Measurements from ENCODE around the gene PLEK.
"Not testable (repeated sequence)": the region's sequence is repeated elsewhere in the genome, so short reads cannot be mapped to it uniquely, and the experiment has no call there.

The PLEK gene

DNA sequence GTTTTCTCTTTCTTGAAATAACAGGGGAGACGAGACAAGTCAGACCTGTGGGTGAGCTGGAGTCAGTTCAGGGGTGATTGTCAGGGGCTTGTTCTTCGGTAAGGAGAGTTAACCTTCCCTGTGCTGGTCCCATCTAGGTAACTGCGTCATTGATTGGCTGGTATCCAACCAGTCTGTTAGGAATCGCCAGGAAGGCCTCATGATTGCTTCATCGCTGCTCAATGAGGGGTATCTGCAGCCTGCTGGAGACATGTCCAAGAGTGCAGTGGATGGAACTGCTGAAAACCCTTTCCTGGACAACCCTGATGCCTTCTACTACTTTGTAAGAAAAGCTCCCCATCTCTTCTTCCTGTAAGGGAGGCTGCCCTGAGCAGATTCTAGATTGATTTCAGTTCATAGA, 21.3 kb downstream of the PLEK start:
- no peak for DNase-seq

DNA sequence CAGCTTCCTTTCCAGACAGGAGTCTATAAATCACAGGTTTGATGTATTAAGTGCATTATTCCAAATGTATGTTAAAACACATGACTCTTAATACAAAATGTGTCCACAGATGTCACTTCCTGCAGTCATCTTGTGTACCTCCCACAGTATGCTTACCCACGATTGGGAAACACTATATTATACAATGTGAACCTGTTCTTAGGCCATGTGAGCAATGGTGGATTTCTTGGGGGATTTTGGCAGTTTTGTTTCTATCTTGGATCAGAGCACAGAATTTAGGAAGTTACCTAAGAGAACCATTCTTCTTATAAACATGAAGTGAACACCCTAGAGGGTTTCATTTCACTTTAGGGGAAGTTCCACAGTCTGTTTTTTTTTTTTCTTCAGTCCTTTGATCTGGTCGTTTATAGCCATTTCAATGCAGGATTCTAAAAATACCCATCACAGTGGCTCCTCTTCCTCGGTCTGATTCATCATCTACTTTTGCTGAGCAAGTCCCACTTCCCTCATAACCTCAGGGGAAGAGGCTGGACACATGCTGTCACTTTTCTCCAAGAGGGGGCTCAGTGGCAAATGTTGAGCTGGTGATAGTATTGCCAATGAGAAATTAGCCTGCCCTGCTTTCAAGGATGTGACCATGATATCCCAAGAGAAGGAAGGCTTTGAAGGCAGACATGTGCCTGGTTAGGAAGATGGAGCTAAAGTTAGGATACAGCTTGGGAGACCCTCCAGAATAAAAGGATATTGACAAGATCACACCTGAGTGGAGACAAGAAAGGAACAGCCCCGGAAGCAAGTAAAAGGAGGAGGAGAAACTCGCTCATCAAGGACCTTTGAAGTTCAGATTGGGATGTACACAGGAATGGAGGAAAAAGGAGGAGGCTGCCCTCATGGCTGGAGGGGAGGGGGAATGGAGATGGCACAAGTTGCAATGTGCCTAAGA, 22.6 kb downstream of the PLEK start:
- no peak for DNase-seq

DNA sequence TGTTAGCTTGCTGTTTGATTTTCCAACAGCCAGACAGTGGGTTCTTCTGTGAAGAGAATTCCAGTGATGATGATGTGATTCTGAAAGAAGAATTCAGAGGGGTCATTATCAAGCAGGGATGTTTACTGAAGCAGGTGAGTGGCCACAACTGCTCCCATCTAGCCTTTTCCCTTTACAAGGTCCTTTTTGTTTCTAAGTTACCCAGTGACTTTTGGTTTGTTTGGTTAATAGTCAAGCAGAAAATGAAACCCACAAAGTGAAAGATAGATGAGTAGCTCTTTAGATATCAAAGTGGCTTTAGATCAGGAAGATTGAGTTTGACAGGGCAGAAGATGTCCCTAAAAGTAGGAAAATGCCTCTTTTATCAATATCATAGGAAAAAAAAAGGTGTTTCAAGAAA, 23.3 kb downstream of the PLEK start:
- no peak for DNase-seq

DNA sequence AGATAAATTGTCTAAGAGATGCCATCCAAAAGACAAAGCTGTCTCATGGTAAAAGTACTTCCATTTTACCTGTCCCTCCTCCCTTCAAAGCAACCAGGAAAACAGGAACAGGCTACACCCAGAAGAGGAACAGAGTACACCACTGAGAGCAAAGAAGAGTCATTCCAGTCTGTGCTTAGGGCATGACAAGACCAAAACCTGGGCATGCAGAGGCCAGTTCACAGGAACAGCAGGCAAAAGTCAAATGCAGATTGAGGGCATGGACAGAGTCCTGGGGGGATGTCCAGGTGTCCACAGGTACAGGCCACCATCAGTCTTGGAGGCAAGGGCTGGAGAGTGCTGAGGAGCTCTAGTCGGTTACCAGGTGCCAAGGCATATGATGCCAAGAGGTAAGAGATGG, 23.7 kb downstream of the PLEK start:
- no peak for DNase-seq

DNA sequence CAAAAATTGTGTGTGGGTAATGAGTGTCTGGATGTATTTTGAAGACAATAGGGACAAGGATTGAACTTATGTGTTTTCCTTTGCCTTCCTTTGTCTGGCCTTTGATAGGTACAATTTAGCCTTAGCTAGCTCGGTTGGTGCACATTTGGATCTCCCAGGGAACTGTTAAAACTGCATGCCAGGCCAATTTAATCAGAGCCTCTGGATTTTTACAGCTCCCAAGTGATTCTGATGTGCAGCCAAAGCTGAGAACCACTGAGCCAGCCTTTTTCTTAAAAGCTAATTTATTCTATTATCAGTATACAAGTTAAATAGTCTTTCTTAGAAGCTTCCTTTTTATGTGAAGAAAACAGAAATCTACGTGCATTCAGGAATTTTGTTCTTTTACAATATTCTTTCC, 25.0 kb downstream of the PLEK start:
- no peak for DNase-seq

DNA sequence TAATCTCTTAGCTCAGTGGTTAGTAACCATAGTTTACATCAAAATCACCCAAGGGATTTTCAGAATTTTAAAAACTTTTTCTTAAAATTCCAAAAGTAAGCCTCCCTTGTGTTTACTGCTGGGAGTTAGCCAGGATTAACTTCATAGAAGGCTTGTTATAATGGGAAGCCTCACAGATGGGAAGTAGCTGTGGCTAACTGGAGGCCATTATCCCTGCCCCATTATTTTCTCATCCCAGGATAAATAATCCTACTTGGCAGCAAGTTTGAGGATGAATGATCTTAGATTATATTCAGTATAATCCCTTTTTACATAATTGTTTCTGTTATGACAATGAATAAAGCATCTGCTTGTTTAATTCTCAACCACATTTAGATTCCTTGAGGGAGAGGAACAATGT, 25.5 kb downstream of the PLEK start:
- DNase-seq: no peak

DNA sequence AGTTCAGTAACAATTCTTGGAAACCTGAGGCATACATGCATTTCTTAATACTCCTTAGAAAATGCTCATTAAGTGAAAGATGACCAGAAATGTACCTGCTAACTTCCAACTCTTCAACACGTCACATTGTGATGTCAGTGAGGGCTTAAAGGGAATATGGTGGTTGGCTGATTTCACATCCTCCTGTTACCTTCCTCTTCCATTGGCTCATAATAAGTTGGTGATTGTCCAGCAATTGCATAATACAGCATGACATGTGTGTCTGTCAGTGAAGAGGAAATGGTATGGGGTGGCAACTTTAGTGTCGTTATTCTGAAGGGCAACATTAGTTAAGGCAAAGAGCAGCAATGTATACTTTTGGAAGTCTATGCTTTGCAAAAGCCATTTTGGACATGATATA, 26.0 kb downstream of the PLEK start:
- no peak for DNase-seq

DNA sequence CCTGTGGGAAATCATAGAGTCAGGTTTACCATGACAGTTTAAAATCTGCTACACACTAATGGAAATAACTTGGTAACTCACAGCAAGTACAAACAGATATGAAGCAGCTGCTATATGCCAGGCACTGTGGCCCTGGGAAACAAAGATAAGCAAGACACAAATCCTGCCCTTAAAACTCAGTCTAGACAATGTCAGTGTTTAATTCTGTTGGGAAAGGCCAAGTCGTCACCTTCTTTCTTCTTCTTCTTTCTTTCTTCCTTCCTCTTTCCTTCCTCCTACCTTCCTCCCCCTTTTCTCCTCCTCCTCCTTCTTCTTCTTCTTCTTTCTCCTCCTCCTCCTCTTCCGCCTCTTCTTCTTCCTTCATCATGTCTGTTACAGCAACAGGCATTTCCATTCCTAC, 26.8 kb downstream of the PLEK start:
- DNase-seq: no peak

DNA sequence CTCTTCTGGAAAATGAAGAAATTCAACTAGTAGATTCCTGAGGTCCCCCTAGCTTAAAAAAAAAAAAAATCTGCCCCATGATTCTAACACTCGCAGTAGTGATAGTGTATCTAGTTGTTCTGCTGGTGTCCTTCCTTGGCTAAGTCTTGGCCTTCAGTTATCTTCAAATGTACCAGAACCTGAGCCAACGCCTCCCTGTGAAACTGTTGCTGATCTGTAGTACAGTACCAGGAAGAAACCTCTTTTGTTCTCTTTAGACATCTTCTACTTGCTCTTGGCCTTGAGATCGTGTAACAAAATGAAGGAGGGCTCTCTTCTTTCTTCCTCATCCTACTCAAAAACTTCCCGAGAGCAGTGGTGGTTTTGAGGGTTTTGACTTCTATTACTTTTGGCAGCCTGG, 31.0 kb downstream of the PLEK start:
- DNase-seq: no peak

DNA sequence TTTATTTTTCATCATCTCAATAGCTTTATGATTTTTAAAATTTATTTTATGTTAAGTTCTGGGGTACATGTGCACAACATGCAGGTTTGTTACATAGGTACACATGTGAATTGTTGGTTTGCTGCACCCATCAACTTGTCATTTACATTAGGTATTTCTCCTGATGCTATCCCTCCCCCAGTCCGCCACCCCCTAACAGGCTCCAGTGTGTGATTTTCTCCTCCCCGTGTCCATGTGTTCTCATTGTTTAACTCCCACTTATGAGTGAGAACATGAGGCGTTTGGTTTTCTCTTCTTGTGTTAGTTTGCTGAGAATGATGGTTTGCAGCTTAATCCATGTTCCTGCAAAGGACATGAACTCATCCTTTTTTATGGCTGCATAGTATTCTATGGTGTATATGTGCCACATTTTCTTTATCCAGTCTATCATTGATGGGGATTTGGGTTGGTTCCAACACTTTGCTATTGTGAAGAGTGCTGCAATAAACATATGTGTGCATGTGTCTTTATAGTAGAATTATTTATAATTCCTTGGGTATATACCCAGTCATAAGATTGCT, 32.7 kb downstream of the PLEK start:
- DNase-seq: not testable (repeated sequence)

DNA sequence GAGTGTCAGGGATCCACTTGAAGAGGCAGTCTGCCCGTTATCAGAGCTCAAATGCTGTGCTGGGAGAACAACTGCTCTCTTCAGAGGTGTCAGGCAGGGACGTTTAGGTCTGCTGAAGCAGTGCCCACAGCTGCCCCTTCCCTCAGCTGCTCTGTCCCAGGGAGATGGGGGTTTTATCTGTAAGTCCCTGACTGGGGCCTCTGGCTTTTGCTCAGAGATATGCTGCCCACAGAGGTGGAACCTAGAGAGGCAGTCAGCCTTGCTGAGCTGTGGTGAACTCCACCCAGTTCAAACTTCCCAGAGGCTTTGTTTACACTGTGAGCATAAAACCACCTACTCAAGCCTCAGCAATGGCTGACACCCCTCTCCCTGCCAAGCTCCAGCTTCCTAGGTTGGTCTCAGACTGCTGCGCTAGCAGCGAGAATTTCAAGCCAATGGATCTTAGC, 38.1 kb downstream of the PLEK start:
- no peak for DNase-seq

DNA sequence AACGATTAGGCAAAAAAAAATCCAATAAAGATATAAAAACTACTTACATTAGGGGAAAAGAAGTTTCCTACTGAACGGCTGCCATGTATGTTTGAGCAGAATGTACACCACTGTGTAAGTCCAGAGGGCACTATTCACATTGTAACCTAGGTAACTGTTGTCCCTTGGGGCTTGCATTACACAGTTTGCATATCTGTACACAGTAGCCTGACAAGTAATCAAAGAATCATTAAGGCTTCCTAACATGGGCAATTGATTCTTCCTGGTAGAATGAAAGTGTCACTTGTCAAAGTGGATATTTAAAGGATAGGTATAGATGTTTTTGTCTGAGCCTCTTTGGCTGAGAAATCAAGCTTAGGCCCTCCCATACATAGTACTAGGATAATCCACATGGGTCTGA, 39.1 kb downstream of the PLEK start:
- no peak for DNase-seq

DNA sequence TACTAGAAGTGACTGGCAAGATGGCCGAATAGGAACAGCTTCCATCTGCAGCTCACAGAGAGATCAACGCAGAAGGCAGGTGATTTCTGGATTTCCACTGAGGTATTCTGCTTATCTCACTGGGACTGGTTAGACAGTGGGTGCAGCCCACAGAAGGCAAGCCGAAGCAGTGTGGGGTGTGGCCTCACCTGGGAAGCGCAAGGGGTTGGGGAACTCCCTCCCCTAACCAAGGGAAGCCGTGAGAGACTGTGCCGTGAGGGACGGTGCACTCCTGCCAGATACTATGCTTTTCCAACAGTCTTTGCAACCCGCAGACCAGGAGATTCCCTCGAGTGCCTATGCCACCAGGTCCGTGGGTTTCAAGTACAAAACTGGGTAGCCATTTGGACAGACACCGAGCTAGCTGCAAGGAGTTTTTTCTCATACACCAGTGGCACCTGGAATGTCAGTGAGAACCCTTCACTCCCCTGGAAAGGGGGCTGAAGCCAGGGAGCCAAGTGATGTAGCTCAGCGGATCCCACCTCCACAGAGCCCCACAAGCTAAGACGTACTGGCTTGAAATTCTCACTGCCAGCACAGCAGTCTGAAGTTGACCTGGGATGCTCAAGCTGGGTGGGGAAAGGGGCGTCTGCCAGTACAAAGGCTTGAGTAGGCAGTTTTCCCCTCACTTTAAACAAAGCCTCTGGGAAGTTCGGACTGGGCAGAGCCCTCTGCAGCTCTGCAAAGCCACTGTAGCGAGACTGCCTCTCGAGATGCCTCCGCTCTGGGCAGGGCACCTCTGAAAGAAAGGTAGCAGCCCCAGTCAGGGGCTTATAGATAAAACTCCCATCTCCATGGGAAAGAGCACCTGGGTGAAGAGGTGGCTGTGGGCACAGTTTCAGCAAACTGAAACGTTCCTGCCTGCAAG, 40.1 kb downstream of the PLEK start:
- no peak for DNase-seq

DNA sequence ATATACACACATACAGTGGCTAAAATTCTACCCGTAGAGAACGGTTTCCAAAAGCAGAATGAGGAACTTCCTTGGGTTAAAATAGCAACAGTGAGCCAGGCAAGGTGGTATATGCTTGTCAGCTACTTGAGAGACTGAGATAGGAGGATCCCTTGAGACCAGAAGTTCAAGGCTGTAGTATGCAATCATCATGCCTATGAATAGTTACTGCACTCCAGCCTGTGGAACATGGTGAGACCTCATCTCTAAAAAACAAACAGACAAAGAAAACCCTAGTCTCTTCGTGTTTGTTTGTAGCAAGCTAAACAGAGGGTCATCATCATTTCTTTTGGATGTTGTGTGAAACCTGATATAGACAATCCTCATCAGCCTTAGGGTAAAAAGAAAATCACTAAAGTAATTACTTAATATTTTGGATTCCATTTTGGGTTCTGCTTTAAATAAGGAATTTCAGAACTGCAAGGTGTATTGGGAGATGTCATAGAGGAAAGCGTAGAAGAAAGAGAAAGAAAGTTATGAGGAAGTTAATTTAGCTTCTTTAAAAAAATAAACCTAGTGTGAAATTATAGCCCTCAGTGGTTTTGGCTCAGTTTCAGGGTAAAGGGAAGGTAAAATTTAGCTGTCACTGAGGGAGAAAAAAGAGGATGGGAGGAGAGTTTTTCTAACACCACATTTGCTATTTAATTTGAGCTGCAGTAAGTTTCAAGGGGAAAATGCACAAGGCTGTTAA, 46.5 kb downstream of the PLEK start:
- no peak for DNase-seq

DNA sequence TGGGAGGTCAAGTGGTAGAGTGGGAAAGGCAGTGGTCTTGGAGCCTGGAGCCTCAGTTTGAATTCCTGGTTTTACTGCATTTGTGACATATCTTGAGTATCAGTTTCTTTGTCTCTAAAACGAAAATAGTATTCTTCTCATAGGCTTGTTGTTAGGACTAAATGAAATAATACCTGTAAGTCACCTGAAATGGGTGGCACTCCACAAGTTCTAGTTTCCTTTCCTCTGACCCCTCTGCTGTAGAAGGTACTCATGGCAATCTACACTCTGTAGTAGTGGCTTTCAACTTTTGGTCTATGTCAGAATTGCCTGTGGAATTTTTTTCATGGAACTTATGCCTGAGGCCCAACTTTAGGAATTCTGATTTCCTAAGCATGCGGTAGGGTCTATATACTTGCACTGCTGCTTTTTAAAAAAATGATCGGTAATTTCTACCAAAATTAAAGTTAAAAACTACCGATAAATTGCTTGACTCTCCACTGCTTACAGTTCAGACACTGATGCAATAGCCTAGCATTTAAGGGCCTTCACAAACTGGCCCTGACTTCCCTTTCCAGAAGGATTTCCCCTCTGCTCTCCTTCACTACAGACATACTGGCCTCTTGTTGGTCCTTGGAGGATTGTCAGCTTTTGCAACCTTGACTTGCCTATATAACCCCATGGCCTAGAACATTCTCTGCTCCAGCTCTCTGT, 47.2 kb downstream of the PLEK start:
- no peak for DNase-seq

DNA sequence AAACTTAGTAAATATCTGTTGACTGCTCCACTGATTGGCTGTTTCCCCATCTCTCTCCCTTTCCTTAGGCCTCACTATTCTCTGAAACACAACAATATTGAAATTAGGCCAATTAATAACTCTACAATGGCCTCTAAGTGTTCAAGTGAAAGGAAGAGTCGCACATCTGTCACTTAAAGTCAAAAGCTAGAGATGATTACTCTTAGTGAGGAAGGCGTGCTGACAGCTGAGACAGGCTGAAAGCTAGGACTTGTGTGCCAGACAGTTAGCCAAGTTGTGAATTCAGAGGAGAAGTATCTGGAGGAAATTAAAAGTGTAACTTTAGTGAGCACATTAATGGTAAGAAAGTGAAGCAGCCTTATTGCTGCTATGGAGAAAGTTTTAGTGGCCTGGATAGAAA, 48.4 kb downstream of the PLEK start:
- no peak for DNase-seq

DNA sequence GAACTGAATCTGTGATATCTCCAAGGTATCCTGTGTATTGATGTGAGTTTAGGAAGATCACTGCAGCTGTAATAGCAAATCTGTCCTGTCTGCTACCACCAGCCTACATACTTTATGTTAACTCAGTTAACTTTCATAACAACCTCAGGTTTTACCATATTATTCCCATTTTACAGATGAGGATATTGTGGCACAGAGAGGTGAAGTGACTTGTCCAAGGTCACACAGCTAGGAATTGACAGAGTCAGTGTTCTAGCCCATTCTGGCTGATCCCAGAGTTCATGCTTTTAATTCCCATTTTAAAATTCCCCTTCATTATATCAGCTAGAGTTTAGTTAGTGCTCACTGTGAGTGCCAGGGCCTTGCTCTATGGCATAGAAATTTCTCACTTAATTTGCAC, 49.4 kb downstream of the PLEK start:
- DNase-seq: no peak

DNA sequence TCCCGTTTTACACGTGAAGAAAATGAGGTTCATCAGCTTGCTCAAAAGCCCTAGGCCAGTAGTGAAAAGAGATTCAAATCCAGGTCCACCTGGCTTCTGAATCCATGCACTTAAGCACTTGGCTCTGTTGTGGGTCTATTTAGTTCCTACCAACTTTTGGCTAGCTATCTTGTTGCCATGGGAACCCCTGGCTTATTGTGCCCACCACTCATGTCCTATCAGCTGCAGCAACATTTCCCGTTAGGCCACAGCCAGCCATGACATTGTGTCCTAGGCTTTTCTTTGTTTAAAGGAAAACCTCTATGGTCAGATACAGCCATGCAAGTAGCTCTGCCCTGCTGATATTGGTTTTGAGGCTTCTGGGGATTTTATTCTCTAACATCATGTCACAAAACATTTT, 49.8 kb downstream of the PLEK start:
- DNase-seq: no peak

DNA sequence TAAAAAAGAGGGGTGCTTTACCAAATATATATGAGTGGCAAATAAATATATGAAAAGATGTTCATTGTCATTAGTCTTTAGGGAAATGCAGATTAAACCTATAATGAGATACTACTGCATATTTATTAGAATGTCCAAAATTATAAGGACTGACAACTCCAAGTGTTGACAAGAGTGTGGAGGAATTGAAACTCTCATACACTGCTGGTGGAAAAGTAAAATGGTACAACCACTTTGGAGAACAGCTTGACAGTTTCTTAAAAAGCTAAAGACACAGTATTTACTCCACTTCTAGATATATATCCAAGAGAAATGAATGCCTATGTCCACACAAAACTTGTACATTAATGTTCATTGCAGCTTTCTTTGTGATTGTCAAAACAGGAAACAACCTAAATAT, 50.4 kb downstream of the PLEK start:
- no peak for DNase-seq

DNA sequence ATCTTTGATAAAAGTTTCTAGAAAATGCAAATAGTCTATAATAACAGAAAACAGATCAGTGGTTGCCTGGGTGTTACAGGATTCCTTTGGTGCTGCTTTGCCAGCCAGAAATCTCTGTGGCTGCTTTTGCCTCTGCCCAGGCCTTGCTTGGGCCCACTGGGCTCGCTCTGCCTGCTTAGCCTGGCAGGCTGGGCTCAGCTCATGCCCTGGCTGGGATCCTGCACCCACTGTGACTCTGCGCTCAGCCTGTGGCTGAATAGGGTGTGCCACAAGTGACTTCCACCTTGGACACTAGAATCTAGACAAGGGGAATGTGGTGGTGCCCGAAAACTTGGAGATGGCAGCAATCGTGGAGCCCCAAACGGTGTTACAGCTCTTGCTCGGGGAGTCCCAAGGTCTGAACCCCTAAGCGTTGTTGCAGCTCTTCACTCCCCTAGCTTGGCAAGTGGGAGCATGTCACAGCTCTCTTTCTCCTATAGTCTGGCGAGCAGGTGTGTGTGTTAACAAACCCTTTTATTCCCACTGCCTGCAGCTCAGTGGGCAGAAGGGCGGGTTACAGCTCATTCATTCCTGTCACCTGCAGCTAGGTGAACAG, 51.1 kb downstream of the PLEK start:
- no peak for DNase-seq

DNA sequence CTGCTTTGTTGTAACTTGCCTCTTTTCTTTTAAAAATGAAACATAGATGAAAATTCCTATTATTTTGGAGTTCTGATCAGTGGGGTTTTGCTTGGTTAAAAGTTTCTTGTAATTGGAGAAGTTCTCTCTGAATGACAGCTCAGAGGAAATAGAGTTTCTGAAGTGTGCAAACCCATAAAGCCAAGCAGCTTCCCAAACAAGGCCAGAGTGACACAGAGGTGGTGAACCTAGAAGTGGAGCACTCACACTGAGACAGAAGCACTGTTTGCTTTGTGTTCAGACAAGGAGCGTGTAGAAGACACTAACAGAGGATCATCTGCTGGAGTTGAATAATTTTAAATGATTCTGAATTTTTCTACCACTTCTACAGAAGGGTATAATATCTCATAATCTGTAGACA, 52.8 kb downstream of the PLEK start:
- DNase-seq: no peak

DNA sequence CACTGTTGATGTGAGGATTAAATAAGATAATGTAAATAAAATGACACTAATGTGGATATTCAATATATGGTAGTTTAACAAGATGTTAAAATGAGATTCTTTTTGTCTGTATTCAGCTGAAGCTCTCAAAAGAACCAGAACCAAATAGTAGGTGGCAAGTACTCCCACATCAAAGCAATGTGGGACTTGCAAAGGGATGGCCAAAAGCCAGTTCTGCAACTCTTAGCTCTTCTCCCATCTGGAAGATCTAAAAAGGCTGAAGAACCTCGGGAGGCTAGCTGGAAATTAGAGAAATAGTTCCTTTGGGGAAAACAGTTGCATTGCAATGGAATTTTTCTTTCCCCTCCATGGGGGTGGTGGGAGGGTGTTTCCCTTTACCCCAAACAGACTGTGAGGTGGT, 53.3 kb downstream of the PLEK start:
- no peak for DNase-seq

Data from activated CD4-positive, alpha-beta T cell treated with anti-CD3 and anti-CD28 coated beads, Interleukin-2, amount 50 U/mL, for 1 hour (primary cell).